ENCODE measurements around the gene OPN1MW3. TPM values are rescaled to one million over a fixed set of nuclear protein-coding genes. Genes with fewer than 3 reads are reported as not detected.
"Not testable (repeated sequence)": the region's sequence is repeated elsewhere in the genome, so short reads cannot be mapped to it uniquely, and the experiment has no call there.

OPN1MW3 gene
- polyA plus RNA-seq (ENCODE audit: low read depth in 6 of 6), result under 1 TPM in 1 of 6 donors, not detected in 5; 0.13 TPM

GRCh38 chrX:154257282-154257681, at the start of gene OPN1MW3:
TSS of gene OPN1MW3 (plus strand) at chrX:154257582. CDS start at chrX:154257620, 38 bp downstream.
- H3K9me3 Mint-ChIP-seq; H3K27ac Mint-ChIP-seq; H3K4me1 Mint-ChIP-seq; H3K36me3 Mint-ChIP-seq; ATAC-seq (ENCODE audit: low read depth in 2 of 2); DNase-seq; H3K4me3 Mint-ChIP-seq; H3K27me3 Mint-ChIP-seq: not testable (repeated sequence)

- H3K4me3 Mint-ChIP-seq, result peak overlapping the region in 1 of 8 donors; percentile 63
- ATAC-seq (ENCODE audit: low read depth in 2 of 2), result peak; percentile 92 to 93
- not testable (repeated sequence) for H3K9me3 Mint-ChIP-seq, H3K27me3 Mint-ChIP-seq, DNase-seq, H3K4me1 Mint-ChIP-seq, H3K36me3 Mint-ChIP-seq, H3K27ac Mint-ChIP-seq
These were observed 47.5 kb upstream of the OPN1MW3 start for GRCh38 chrX:154209670-154210418.

- not testable (repeated sequence) for H3K27me3 Mint-ChIP-seq; H3K4me1 Mint-ChIP-seq; DNase-seq; H3K9me3 Mint-ChIP-seq; H3K4me3 Mint-ChIP-seq; H3K36me3 Mint-ChIP-seq; ATAC-seq (ENCODE audit: low read depth in 2 of 2)
- peak overlapping the region in 1 of 6 donors; percentile 43 for H3K27ac Mint-ChIP-seq
These were observed 46.3 kb upstream of the OPN1MW3 start for GRCh38 chrX:154211057-154211456.

- H3K36me3 Mint-ChIP-seq; H3K4me3 Mint-ChIP-seq; DNase-seq; H3K9me3 Mint-ChIP-seq; H3K27me3 Mint-ChIP-seq; H3K4me1 Mint-ChIP-seq; ATAC-seq (ENCODE audit: low read depth in 2 of 2); H3K27ac Mint-ChIP-seq: not testable (repeated sequence)
These were observed 45.9 kb upstream of the OPN1MW3 start for GRCh38 chrX:154211499-154211898.

- not testable (repeated sequence) for DNase-seq; H3K27ac Mint-ChIP-seq; H3K36me3 Mint-ChIP-seq; H3K4me1 Mint-ChIP-seq; H3K9me3 Mint-ChIP-seq; H3K4me3 Mint-ChIP-seq; H3K27me3 Mint-ChIP-seq; ATAC-seq (ENCODE audit: low read depth in 2 of 2)
These were observed 37.9 kb upstream of the OPN1MW3 start, which contains the start of gene OPN1MW2 for GRCh38 chrX:154219456-154219855. TSS of gene OPN1MW2 (plus strand) at chrX:154219756. CDS start at chrX:154219816, 60 bp downstream.

- H3K9me3 Mint-ChIP-seq; H3K36me3 Mint-ChIP-seq; H3K27me3 Mint-ChIP-seq; DNase-seq; ATAC-seq (ENCODE audit: low read depth in 2 of 2); H3K27ac Mint-ChIP-seq; H3K4me1 Mint-ChIP-seq; H3K4me3 Mint-ChIP-seq: not testable (repeated sequence)
These were observed 32.1 kb upstream of the OPN1MW3 start for GRCh38 chrX:154225292-154225691.

- H3K36me3 Mint-ChIP-seq, H3K27me3 Mint-ChIP-seq, H3K4me1 Mint-ChIP-seq: not testable (repeated sequence)
These were observed 30.7 kb upstream of the OPN1MW3 start for GRCh38 chrX:154226706-154227105.

GRCh38 chrX:154231443-154231842, 25.9 kb upstream of the OPN1MW3 start:
- H3K27ac Mint-ChIP-seq; H3K4me1 Mint-ChIP-seq; DNase-seq; H3K9me3 Mint-ChIP-seq; ATAC-seq (ENCODE audit: low read depth in 2 of 2); H3K4me3 Mint-ChIP-seq; H3K27me3 Mint-ChIP-seq; H3K36me3 Mint-ChIP-seq: not testable (repeated sequence)

More at GRCh38 chrX:154226706-154227105, 30.7 kb upstream of the OPN1MW3 start:
- not testable (repeated sequence) for H3K27ac Mint-ChIP-seq; DNase-seq; ATAC-seq (ENCODE audit: low read depth in 2 of 2); H3K9me3 Mint-ChIP-seq; H3K4me3 Mint-ChIP-seq

- not testable (repeated sequence) for H3K36me3 Mint-ChIP-seq; DNase-seq; H3K9me3 Mint-ChIP-seq; H3K27me3 Mint-ChIP-seq; H3K4me1 Mint-ChIP-seq; ATAC-seq (ENCODE audit: low read depth in 2 of 2); H3K4me3 Mint-ChIP-seq; H3K27ac Mint-ChIP-seq
These were observed 23.8 kb upstream of the OPN1MW3 start for GRCh38 chrX:154233620-154234019.

- H3K4me3 Mint-ChIP-seq; H3K27me3 Mint-ChIP-seq; H3K27ac Mint-ChIP-seq; H3K4me1 Mint-ChIP-seq; H3K36me3 Mint-ChIP-seq; H3K9me3 Mint-ChIP-seq; ATAC-seq (ENCODE audit: low read depth in 2 of 2); DNase-seq: not testable (repeated sequence)
These were observed 18.3 kb upstream of the OPN1MW3 start for GRCh38 chrX:154238939-154239559.

GRCh38 chrX:154239982-154240503, 17.3 kb upstream of the OPN1MW3 start:
- not testable (repeated sequence) for H3K27me3 Mint-ChIP-seq; H3K4me3 Mint-ChIP-seq; H3K4me1 Mint-ChIP-seq; DNase-seq; H3K36me3 Mint-ChIP-seq; ATAC-seq (ENCODE audit: low read depth in 2 of 2); H3K9me3 Mint-ChIP-seq
- H3K27ac Mint-ChIP-seq, result peak overlapping the region in 2 of 6 donors; percentile 71 to 82

GRCh38 chrX:154247377-154248045, 9.9 kb upstream of the OPN1MW3 start:
- H3K27me3 Mint-ChIP-seq, H3K36me3 Mint-ChIP-seq, H3K9me3 Mint-ChIP-seq, H3K4me3 Mint-ChIP-seq, H3K4me1 Mint-ChIP-seq: not testable (repeated sequence)
- H3K27ac Mint-ChIP-seq, result peak overlapping the region in 1 of 6 donors; percentile 19
- ATAC-seq (ENCODE audit: low read depth in 2 of 2) (peak; percentile 91 to 92), DNase-seq (peak; percentile 50)

GRCh38 chrX:154248076-154248475, 9.3 kb upstream of the OPN1MW3 start:
- not testable (repeated sequence) for H3K9me3 Mint-ChIP-seq; H3K4me3 Mint-ChIP-seq; ATAC-seq (ENCODE audit: low read depth in 2 of 2); H3K27me3 Mint-ChIP-seq; H3K4me1 Mint-ChIP-seq; H3K36me3 Mint-ChIP-seq; DNase-seq
- peak overlapping the region in 1 of 6 donors; percentile 19 for H3K27ac Mint-ChIP-seq
